ENCODE data around the gene SLC26A11.
"Not testable (repeated sequence)": the region's sequence is repeated elsewhere in the genome, so short reads cannot be mapped to it uniquely, and the experiment has no call there.

The SLC26A11 gene

GRCh38 chr17:80283116-80283852, 63.1 kb downstream of the SLC26A11 start:
- no peak for DNase-seq (ENCODE audit: low read depth)

DNA sequence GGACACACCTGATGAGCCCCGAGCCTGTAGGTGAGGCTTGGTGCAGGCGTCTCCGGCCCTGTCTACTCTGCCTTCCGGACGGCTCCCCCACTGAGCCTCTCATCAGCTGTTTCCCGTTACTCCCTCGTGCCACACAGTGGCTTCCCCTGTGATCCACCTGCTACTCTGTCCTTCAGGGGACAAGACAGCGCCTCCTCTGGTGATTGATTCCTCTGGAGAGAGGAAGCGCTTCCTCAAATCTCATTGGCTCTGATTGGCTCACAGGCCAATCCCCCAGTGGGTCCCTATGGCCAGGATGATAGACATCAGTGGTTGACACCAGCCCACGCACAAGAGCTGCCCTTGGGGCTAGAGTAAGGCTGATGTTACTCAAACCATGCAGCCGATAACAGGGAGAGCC, 64.4 kb downstream of the SLC26A11 start:
- no peak for DNase-seq (ENCODE audit: low read depth)

GRCh38 chr17:80285237-80285920, 65.2 kb downstream of the SLC26A11 start:
- no peak for DNase-seq (ENCODE audit: low read depth)

GRCh38 chr17:80286638-80286960, 66.4 kb downstream of the SLC26A11 start:
- no peak for DNase-seq (ENCODE audit: low read depth)

DNA sequence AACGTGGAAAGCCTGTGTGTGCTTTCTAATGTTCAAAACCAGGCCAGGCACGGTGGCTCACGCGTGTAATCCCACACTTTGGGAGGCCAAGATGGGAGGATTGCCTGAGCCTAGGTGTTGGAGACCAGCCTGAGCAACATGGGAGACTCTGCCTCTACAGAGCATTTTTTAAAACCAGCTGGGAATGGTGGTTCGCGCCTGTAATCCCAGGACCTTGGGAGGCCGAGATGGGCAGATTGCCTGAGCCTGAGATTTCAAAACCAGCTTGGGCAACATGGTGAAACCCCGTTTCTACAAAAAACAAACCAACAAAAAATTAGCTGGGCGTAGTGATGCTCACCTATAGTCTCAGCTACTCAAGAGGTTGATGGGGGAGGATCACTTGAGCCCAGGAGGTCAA, 66.8 kb downstream of the SLC26A11 start:
- no peak for DNase-seq (ENCODE audit: low read depth)

DNA sequence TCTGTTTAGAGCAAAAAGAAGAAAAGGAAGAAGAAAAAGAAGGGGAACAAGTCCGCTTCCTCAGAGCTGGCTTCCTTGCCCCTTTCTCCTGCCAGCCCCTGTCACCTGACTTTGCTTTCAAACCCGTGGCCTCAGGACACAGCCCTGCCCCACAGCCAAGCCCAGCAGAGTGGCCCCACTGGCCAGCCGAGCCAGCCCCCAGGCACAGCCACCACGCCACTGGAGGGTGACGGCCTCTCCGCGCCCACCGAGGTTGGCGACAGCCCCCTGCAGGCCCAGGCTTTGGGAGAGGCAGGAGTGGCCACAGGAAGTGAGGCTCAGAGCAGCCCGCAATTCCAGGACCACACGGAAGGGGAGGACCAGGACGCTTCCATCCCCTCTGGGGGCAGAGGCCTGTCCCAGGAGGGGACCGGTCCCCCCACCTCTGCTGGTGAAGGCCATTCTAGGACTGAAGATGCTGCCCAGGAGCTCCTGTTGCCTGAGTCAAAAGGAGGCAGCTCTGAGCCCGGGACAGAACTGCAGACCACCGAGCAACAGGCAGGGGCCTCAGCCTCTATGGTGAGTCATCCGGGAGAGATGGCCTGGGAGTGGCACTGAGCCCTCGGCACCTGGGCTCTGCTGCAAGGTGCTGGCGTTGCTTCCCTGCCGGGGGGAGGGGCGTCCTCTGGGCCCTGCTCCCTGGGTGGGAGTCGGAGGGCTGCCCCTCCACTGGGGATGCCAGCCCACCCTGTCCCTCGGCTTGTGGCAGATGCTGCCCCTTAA, 67.8 kb downstream of the SLC26A11 start:
- DNase-seq (ENCODE audit: low read depth): no peak

GRCh38 chr17:80289616-80290015, 69.4 kb downstream of the SLC26A11 start:
- no peak for DNase-seq (ENCODE audit: low read depth)

DNA sequence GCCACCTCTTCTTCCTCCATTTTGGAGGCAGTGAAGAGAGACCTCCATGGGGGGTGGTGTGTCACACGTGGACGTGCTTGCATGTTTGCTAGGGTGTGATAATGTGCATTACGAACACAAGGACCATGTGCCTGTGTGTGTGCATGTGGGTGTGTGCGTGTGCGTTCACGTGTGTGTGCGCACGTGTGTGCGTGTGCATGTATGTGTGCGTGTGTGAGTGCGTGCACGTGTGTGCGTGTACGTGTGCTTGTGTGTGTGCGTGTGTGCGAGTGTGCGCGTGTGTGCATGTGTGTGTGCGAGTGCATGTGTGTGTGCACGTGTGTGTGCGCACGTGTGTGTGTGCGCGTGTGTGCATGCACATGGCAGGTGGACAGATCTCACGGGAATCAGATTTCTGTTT, 69.9 kb downstream of the SLC26A11 start:
- no peak for DNase-seq (ENCODE audit: low read depth)

DNA sequence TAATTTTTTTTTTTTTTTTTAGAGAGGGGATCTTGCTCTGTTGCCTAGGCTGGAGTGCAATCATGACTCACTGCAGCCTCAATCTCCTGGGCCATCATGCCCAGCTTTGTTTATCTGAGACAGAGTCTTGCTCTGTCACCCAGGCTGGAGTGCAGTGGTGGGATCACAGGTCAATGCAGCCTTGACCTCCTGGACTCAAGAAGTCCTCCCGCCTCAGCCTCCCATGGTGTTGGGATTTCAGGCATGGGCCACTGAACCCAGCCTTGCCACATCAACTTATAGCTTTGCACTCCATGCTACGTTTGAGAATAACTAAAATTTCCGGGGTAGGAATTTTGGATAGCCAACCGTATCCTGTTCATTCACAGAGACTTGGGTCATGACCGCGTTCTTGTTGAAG, 71.0 kb downstream of the SLC26A11 start:
- DNase-seq (ENCODE audit: low read depth): no peak

GRCh38 chr17:80291691-80292487, 71.7 kb downstream of the SLC26A11 start:
- DNase-seq (ENCODE audit: low read depth): no peak

GRCh38 chr17:80292521-80292971, 72.3 kb downstream of the SLC26A11 start:
- DNase-seq (ENCODE audit: low read depth): peak; percentile 23

- no peak for DNase-seq (ENCODE audit: low read depth)
Observed at GRCh38 chr17:80294210-80294609, 74.0 kb downstream of the SLC26A11 start.

- DNase-seq (ENCODE audit: low read depth): no peak
Observed at GRCh38 chr17:80294653-80295052, 74.4 kb downstream of the SLC26A11 start.

GRCh38 chr17:80295146-80295545, 74.9 kb downstream of the SLC26A11 start:
- DNase-seq (ENCODE audit: low read depth): no peak

- DNase-seq (ENCODE audit: low read depth): no peak
Observed at GRCh38 chr17:80295559-80295958, 75.3 kb downstream of the SLC26A11 start.

GRCh38 chr17:80296221-80296620, 76.0 kb downstream of the SLC26A11 start:
- DNase-seq (ENCODE audit: low read depth): no peak

DNA sequence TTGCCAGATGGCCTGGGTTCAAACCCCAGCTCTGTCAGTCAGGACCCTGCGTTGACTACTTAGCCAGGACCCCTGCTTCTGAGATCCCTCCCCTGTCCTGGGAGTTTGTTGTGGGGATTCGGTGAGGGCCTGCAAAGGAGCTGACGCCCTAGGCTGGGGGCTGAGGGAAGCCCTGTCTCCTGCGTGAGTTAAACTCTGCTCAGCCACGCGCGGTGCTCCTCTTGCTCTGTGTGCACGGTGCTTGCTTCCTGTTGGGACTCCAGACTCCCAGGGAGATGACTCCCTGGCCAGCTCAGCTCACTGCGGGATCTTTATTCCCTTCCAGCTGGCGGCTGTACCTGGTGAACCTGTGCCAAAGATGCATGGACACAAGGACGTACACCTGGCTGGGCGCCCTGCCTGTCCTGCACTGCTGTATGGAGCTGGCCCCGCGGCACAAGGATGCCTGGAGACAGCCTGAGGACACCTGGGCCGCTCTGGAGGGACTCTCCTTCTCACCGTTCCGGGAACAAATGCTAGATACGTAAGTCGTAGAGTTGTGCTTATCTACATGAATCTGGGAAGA, 77.9 kb downstream of the SLC26A11 start:
- no peak for DNase-seq (ENCODE audit: low read depth)

- not testable (repeated sequence) for DNase-seq (ENCODE audit: low read depth)
Observed at GRCh38 chr17:80299350-80300100, 79.3 kb downstream of the SLC26A11 start.

- not testable (repeated sequence) for DNase-seq (ENCODE audit: low read depth)
Observed at GRCh38 chr17:80300756-80301155, 80.5 kb downstream of the SLC26A11 start.

All from ELR (cell line).